B cell (primary cell): Measurements from ENCODE around the gene PCDH8.

Experiments used
- EZH2 ChIP-seq: IDR thresholded peaks from 2 replicates; pipeline ENCODE4 v1.6.1; 2012; ENCODE audit warnings: borderline replicate concordance, low read depth, mild to moderate bottlenecking, moderate library complexity, low read length; ENCODE audit not compliant: insufficient read depth, poor library complexity, severe bottlenecking
- TF ChIP-seq, protein P1 (sequence below): fragments of 200-600 bp; IDR thresholded peaks from one replicate; pipeline ENCODE4 v1.8.0; 2022; ENCODE audit warnings: antibody characterized with exemption, mild to moderate bottlenecking

DNA sequence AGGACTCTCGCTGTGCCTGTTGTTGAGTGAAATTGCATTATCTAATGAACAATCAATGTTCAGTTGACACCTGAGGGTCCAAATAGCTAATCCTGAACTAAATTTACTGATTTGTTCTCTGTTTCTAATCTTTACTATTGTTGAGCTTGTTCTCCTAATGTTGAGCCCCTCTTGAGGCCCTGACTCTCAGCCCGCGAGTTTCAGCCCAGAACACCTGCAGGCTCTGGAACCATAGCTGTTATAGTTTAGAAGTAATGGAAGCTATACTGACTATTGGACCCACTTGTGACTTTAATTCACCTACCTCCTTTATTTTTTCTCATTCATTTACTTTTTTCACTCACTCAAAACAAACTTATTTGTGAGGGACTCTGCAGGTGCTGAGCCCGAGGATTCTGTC lies 20.6 kb upstream of the PCDH8 start:
- TF ChIP-seq, protein P1, sequence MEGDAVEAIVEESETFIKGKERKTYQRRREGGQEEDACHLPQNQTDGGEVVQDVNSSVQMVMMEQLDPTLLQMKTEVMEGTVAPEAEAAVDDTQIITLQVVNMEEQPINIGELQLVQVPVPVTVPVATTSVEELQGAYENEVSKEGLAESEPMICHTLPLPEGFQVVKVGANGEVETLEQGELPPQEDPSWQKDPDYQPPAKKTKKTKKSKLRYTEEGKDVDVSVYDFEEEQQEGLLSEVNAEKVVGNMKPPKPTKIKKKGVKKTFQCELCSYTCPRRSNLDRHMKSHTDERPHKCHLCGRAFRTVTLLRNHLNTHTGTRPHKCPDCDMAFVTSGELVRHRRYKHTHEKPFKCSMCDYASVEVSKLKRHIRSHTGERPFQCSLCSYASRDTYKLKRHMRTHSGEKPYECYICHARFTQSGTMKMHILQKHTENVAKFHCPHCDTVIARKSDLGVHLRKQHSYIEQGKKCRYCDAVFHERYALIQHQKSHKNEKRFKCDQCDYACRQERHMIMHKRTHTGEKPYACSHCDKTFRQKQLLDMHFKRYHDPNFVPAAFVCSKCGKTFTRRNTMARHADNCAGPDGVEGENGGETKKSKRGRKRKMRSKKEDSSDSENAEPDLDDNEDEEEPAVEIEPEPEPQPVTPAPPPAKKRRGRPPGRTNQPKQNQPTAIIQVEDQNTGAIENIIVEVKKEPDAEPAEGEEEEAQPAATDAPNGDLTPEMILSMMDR: no peak
- no peak for TF ChIP-seq EZH2
